ENCODE measurements around the gene PAQR4.

PAQR4 gene

GRCh38 chr16:2966043-2966807 lies 2.9 kb upstream of the PAQR4 start:
- DNase-seq, result no peak

DNA sequence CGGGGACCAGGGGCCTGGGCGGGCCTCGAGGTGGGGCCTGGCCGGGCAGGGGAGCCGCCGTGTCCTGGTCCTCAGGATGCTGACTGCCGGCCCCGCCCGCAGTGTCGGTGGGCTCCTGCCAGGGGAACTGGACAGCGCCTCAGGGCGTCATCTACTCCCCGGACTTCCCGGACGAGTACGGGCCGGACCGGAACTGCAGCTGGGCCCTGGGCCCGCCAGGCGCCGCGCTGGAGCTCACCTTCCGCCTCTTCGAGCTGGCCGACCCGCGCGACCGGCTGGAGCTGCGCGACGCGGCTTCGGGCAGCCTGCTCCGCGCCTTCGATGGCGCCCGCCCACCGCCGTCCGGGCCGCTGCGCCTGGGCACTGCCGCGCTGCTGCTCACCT lies 2.3 kb upstream of the PAQR4 start:
- DNase-seq, result no peak

DNA sequence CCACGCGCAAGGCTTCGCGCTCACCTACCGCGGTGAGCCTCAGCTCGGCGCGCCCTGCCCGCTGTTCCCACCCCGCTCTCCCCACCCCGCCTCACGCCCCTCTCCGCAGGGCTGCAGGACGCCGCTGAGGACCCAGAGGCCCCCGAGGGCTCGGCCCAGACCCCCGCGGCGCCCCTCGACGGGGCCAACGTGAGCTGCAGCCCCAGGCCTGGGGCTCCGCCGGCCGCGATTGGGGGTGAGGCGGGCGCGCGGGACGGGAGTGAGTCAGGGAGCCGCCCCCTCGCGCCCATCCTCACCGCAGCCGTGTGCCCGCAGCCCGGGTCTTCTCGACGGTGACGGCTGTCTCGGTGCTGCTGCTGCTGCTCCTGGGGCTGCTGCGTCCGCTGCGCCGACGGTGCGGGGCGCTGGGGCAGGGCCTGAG lies 1.9 kb upstream of the PAQR4 start:
- no peak for DNase-seq

- DNase-seq, result no peak
These were observed 1.4 kb upstream of the PAQR4 start for GRCh38 chr16:2967721-2968161.

DNA sequence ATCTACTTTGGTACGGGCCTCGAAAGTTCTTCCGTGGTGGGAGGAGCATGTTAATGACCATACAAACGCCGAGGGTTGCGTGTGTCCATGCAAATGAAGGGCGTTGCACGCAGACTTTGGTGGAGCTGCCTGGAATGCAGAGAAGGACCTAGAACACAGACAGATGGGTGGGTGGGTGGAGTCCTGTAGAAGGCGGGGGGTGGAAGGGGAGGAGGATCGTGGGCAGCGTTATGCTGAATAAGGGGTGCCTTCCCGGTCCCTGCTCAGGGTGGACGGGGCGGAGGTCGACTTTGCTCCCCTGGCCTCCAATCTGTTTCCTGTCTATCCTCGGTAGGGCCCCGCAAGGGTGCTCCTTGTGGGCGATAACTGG lies 795 bp upstream of the PAQR4 start:
- DNase-seq, result no peak

DNA sequence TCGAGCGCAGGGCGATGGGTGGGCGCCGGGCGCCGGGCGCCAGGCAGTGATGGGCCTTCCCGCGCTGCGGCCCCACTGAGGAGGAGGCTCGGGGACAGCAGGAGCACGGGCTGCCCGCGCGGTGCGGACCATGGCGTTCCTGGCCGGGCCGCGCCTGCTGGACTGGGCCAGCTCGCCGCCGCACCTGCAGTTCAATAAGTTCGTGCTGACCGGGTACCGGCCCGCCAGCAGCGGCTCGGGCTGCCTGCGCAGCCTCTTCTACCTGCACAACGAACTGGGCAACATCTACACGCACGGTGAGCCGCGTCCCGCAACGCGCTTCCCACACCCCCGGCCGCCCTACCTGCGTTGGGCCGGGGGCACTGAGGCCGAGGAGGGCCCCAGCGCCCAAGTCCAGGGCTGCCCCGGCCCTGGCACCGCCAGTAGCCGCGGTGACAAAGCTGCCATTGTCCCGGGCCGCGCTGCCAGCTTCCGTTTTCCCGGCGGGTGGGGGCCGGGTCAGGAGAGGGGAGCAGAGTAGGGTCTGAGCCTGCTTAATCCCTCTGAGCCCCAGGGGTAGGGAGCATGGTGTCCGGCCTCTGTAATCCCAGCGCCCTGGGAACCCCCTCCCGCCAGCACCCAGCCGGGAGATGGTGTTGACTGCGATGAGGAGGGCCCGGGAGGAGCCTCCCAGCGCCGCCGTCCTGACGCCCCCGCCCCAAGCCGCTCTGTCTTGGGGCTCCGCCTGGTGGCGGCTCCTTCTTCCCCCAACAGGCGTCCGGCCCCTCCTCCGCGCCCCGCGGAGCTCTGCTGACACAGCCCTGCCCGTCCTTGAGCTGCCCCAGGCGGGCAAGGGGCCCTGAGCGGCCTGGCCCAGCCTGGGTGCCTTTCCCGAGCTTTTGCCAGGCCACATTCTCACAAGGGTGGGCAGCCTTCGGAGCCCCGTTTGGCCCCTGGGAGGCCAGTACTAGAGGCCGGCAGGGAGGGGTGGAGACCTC lies 685 bp downstream of the PAQR4 start:
- DNase-seq, result peak; percentile 45 to 62

DNA sequence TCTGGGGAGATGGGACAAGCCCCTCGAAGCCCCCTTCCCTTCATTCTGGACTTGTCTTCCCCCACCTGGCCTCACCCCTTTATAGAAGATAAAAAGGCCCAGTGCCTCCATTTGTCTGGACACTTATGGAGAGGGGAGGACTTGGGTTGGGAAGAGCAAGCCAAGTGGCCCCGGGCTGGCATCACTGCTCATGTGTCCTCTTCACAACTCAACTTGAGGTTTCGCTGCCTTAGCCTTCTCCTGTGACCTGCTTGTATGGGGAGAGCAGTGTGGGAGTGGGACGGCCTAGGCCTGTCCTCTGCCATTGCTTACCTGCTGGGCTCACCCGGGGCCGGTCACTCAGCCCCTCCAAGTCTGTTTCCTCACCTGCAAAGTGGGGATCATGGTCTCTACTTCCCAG lies 1.4 kb downstream of the PAQR4 start:
- DNase-seq, result no peak

- no peak for DNase-seq
These were observed 2.2 kb downstream of the PAQR4 start for GRCh38 chr16:2971134-2971984.

DNA sequence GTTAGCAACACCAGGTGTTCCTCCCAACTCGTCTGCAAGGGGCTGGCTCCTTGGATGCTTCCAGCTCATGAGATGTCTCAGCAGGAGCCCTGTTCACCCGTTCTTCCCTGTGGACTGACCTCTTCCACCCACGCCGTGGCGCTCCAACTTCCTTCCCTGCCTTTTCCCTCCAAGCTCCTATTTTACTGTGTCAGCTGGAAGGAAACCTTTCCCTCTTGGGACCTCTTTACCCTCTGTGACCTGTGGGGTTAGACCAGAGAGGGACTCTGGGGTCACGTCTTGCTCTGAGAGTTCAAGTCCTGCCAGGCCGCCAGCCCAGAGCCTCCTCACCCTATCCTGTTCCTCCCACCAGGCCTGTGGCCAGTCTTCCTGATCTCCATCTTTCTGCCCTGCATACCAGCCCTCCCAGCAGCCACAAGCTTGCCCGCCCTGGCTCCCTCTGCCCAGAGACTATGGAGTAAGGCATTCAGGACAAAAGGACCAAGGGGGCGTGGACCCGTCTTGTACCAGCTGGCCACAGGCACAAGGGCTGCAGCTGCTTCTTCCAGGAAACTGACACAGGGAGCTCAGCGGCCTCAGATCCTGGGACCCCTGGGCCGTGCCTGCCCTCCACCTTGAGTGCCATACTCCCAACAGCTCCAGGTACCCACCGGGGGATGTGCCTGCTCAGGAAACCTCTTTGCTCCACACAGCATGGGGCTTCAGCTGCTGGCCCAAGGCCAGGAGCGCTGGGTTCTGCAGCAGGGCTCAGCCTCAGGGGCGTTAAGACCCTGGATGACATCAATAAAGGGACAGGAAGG lies 3.0 kb downstream of the PAQR4 start:
- no peak for DNase-seq

- DNase-seq, result no peak
These were observed 3.9 kb downstream of the PAQR4 start for GRCh38 chr16:2973093-2973492.

GRCh38 chr16:2973605-2974318 lies 4.6 kb downstream of the PAQR4 start:
- no peak for DNase-seq

- no peak for DNase-seq
These were observed 5.3 kb downstream of the PAQR4 start for GRCh38 chr16:2974319-2975056.

- DNase-seq, result no peak
These were observed 6.1 kb downstream of the PAQR4 start for GRCh38 chr16:2975161-2975795.

DNA sequence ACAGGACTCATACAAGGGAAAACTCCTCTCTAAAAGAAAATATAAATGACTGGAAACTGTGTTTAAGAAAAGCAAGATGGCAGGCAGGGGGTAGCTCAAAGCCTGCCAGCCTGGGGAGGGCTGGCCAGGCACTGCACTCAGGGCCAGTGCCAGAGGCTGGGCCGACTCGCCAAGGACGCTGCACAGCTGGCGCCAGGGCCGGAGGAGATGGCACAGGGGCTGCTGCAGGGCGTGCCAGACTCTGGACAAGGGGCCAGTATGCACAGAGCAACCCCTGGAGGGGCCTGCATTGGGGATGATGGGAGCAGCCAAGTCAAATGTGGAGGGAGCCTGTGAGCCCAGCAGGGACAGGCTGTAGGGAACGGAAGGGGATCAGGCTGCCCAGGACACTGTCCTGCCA lies 7.1 kb downstream of the PAQR4 start:
- DNase-seq, result no peak

GRCh38 chr16:2976673-2977072 lies 7.5 kb downstream of the PAQR4 start:
- DNase-seq, result no peak

DNA sequence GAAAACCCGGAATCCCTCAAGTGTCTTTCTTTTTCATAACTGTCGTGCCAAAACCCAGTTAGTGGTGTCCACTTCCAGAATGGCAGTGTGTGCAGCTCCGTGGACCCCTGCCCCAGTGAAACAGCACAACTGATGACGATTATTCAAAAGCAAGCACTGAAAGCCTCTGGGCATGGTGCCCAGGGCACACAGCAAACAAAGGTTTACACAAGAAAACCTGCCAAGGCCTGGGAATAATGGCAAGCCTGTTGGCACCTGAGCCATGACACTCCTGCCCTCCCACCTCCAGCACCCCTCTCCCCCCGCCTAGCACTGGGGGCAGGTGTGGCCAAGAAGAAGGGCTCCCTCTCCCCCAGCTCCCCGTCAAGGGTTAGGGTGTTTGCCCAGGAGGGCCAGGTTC lies 8.3 kb downstream of the PAQR4 start:
- DNase-seq, result no peak

- no peak for DNase-seq
These were observed 10.6 kb downstream of the PAQR4 start for GRCh38 chr16:2979669-2980226.

- DNase-seq, result peak; percentile 73 to 90
These were observed 11.4 kb downstream of the PAQR4 start, which contains the start of gene PKMYT1 for GRCh38 chr16:2980227-2981176. Gene PKMYT1 (minus strand): TSS chr16:2980446. CDS start chr16:2979657, 789 bp downstream.
